K562 (cell line): ENCODE measurements around the gene C5AR2. TPM values are rescaled to one million over a fixed set of nuclear protein-coding genes. Genes with fewer than 3 reads are reported as not detected.

Source experiments
- ATAC-seq: fragments of 200-7000 bp; cut with Tn5 transposase; 3 replicates; pipeline ENCODE4 v1.9.1; 2020; ENCODE audit warnings: moderate library complexity
- BruUV-seq: library from RNA; stranded (reverse); fragments of 400-500 nt; replicated peaks from 2 replicates; lab custom pipeline; 2021; lab: Mats Ljungman, UMichigan
- CTCF ChIA-PET: fragments of 300-600 bp; formaldehyde crosslinking; extraction: SDS; loops from one replicate; lab custom pipeline; 2021; ENCODE audit warnings: low intra/inter-chr PET ratio; lab: Yijun Ruan, JAX
- POLR2A ChIA-PET: fragments of 300-600, 350-650 bp; sonication (Branson Sonifier 250); formaldehyde crosslinking; extraction: SDS; loops from one replicate; lab custom pipeline; 2021; ENCODE audit warnings: antibody characterized with exemption, inconsistent platforms; lab: Yijun Ruan, JAX
- DNase-seq, 4 experiments: peaks; one replicate each; pipeline versions ENCODE4 v3.0.0 to v3.0.0-alpha.2; 2011 to 2018; ENCODE audit warnings: low spot score in 3 of 4, mixed read lengths in 3 of 4; ENCODE audit errors: extremely low read depth in 1 of 4
- FAIRE-seq: peaks from 2 replicates; lab custom pipeline; 2011; peaks lifted over from hg19 to GRCh38; lab: Jason Lieb, UNC
- H2AFZ ChIP-seq: 2 replicates; pipeline ENCODE4 v1.6.0; 2011; ENCODE audit warnings: low read depth, low read length, control low read depth, inconsistent platforms
- H3K27ac ChIP-seq: fragments of 200-600 bp; 3 replicates; pipeline ENCODE4 v1.8.0; 2011; ENCODE audit warnings: low read depth, mild to moderate bottlenecking, control low read depth, inconsistent platforms, low read length, moderate library complexity, mixed read lengths; ENCODE audit errors: extremely low read depth
- H3K27me3 ChIP-seq, 2 experiments: fragments of 300-600 bp in 1 of 2; 2 replicates in 1 of 2; 3 replicates in 1 of 2; pipeline versions ENCODE4 v1.6.0 to v1.8.0; 2011; ENCODE audit warnings: inconsistent platforms in 2 of 2, low read length in 2 of 2, mild to moderate bottlenecking in 1 of 2, mixed read lengths in 1 of 2, moderate library complexity in 1 of 2; ENCODE audit not compliant: control insufficient read depth in 2 of 2, insufficient read depth in 2 of 2
- H3K36me3 ChIP-seq: fragments of 300-600 bp; 3 replicates; pipeline ENCODE4 v1.8.0; 2011; ENCODE audit warnings: mild to moderate bottlenecking, low read length, inconsistent platforms; ENCODE audit not compliant: control insufficient read depth, insufficient read depth
- H3K4me1 ChIP-seq, 2 experiments: fragments of 200-600 bp in 1 of 2; replicated peaks in 1 of 2; 2 replicates in 1 of 2; 3 replicates in 1 of 2; pipeline versions ENCODE4 v1.5.1 to v1.8.0; 2011; ENCODE audit warnings: inconsistent platforms in 2 of 2, low read length in 2 of 2, mild to moderate bottlenecking in 1 of 2, mixed read lengths in 1 of 2, moderate library complexity in 1 of 2; ENCODE audit not compliant: control insufficient read depth in 2 of 2, insufficient read depth in 2 of 2
- H3K4me2 ChIP-seq: 2 replicates; pipeline ENCODE4 v1.6.1; 2011; ENCODE audit warnings: low read length, control low read depth, inconsistent platforms, mixed read lengths; ENCODE audit not compliant: insufficient read depth
- H3K4me3 ChIP-seq: fragments of 200-600 bp; sonication (generic), shearing (Covaris generic); 2 replicates; pipeline ENCODE4 v1.5.1; 2016; ENCODE audit warnings: control low read depth, inconsistent platforms
- H3K79me2 ChIP-seq: fragments of 200-600 bp; 3 replicates; pipeline ENCODE4 v1.8.0; 2011; ENCODE audit warnings: low read length, inconsistent platforms; ENCODE audit not compliant: control insufficient read depth, insufficient read depth
- H3K9ac ChIP-seq, 2 experiments: 2 replicates each; pipeline versions ENCODE4 v1.6.0 to v1.6.1; 2011; ENCODE audit warnings: low read depth in 2 of 2, low read length in 2 of 2, control low read depth in 1 of 2, inconsistent platforms in 1 of 2, mild to moderate bottlenecking in 1 of 2, mixed read lengths in 1 of 2; ENCODE audit not compliant: insufficient read depth in 1 of 2
- H3K9me1 ChIP-seq: one replicate; pipeline ENCODE4 v1.6.0; 2011; ENCODE audit warnings: inconsistent platforms, mild to moderate bottlenecking, low read length, moderate library complexity; ENCODE audit not compliant: control insufficient read depth, insufficient read depth
- H3K9me3 ChIP-seq: replicated peaks from 2 replicates; pipeline ENCODE4 v1.5.1; 2011; ENCODE audit warnings: low read depth, low read length, inconsistent platforms; ENCODE audit not compliant: control insufficient read depth, insufficient read depth
- H4K20me1 ChIP-seq: replicated peaks from 2 replicates; pipeline ENCODE4 v1.6.1; 2011; ENCODE audit warnings: low read length, inconsistent platforms, mixed read lengths; ENCODE audit not compliant: control insufficient read depth, insufficient read depth
- POLR2G ChIP-seq: fragments of 200-400 bp; formaldehyde crosslinking; IDR thresholded peaks from 2 replicates; pipeline ENCODE4 v1.6.1; 2017; ENCODE audit warnings: low read depth, mild to moderate bottlenecking, antibody characterized with exemption, low read length, moderate library complexity
- RBFOX2 ChIP-seq: fragments of 200-400 bp; formaldehyde crosslinking; IDR thresholded peaks from 2 replicates; pipeline ENCODE4 v1.6.1; 2017; ENCODE audit warnings: low read depth, mild to moderate bottlenecking, low read length, moderate library complexity
- WGBS: fragments of 100-300 bp; shearing (Covaris generic); methylation state at CpG from one replicate; pipeline ENCODE4 v1.1.6; 2016; ENCODE audit warnings: low coverage, mixed read lengths; ENCODE audit not compliant: insufficient coverage; ENCODE audit errors: missing lambda C conversion rate; 5-methylcytosine and 5-hydroxymethylcytosine counted together
- in situ Hi-C: fragments of 300-500 bp; cut with MboI; formaldehyde crosslinking; loops from 4 replicates; pipeline ENCODE4 v1.15.0; 2018; ENCODE audit warnings: inconsistent platforms, mixed read lengths
- intact Hi-C: fragments of 100-400 bp; cut with micrococcal nuclease; formaldehyde crosslinking; loops from 2 replicates; pipeline ENCODE4 v1.14.2; 2022
- polyA plus RNA-seq, 8 experiments: library from polyadenylated mRNA; depleted of rRNA in 4 of 8; stranded (reverse) in 5 of 8; unstranded in 3 of 8; fragments of >200 nt; fragmentation: Nextera tagmentation in 2 of 8; fragmentation: Illumina TruSeq in 1 of 8; extraction: Ambion mirVana in 2 of 8; extraction: Trizol in 1 of 8; gene quantifications; 2 replicates each; pipeline versions ENCODE4 v1.2.1 to v1.2.3, GENCODE V29; 2011 to 2014; ENCODE audit warnings: inconsistent platforms in 1 of 8, missing spikeins in 1 of 8
- total RNA-seq, 7 experiments: library from RNA; depleted of rRNA in 6 of 7; stranded (reverse); fragments of >200 nt in 6 of 7; fragmentation: Illumina TruSeq in 2 of 7; extraction: Trizol in 2 of 7; gene quantifications; 2 replicates each; pipeline versions ENCODE4 v1.2.1 to v1.2.3, GENCODE V29; 2011 to 2021; ENCODE audit warnings: low replicate concordance in 1 of 7
- TF ChIP-seq, protein P1 (sequence below): fragments of 250-450 bp; sonication (Bioruptor Pico); IDR thresholded peaks from 2 replicates; pipeline ENCODE4 v1.8.0; 2022; ENCODE audit warnings: moderate library complexity, mild to moderate bottlenecking, inconsistent platforms

C5AR2 gene
- total and polyA plus RNA-seq, 9 of the 15 experiments (the other 6 are each of a cell fraction or from before 2014, with no cell fraction given), result 0.01 to 1.1 (median 0.13) TPM

GRCh38 chr19:47374876-47375693 lies 43.1 kb downstream of the C5AR2 start:
- Histone ChIP-seq H3K9me3 (no peaks in the 10 kb centered on the region), H3K79me2 (no peaks in the 10 kb centered on the region), H3K9me1 (peaks cover 3% of the 10 kb centered on the region), H3K9ac (no peak overlapping the region), H3K27ac (no peak overlapping the region), H2AFZ (no peak overlapping the region), H3K4me1 (peaks cover 0 to 26% of the 10 kb centered on the region in 2 experiments; a peak in 2 of 5 replicates), H3K4me3 (no peak overlapping the region), H3K4me2 (no peak overlapping the region), H3K36me3 (peaks cover 95% of the 10 kb centered on the region; the same call in 2 of the 3 replicates), H3K27me3 (no peaks in the 10 kb centered on the region), H4K20me1 (no peaks in the 10 kb centered on the region)
- TF ChIP-seq RBFOX2 (peak; percentile 40; the same call in 1 of the 2 replicates), POLR2G (peak; percentile 28; the same call in 1 of the 2 replicates)
- TF ChIP-seq, protein P1, sequence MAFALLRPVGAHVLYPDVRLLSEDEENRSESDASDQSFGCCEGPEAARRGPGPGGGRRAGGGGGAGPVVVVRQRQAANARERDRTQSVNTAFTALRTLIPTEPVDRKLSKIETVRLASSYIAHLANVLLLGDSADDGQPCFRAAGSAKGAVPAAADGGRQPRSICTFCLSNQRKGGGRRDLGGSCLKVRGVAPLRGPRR (CRISPR knock-in tag), result no peak
- POLR2A ChIA-PET, result no interaction called here
- FAIRE-seq (no peak), ATAC-seq (no peak), DNase-seq (no peak)
- intact Hi-C loops, result no loop called here
- CTCF ChIA-PET, result no interaction called here
- 96% methylated on average over 23 of the region's 30 CpGs for WGBS
- no TSS peak for BruUV-seq
- in situ Hi-C loops, result no loop called here
